K562 (cell line): Measurements from ENCODE around the gene EML3. TPM values are rescaled to one million over a fixed set of nuclear protein-coding genes. Genes with fewer than 3 reads are reported as not detected.
A peak's percentile ranks its signal among the peaks of the same experiment; 100 is the strongest.

Experiments used
- BRCA1 ChIP-seq, 2 experiments: fragments of 450-650 bp in 1 of 2; sonication (generic) in 1 of 2; formaldehyde crosslinking in 1 of 2; IDR thresholded peaks; 2 replicates each; pipeline versions ENCODE4 v1.5.0 to v1.6.1; 2017 to 2020; ENCODE audit warnings: mild to moderate bottlenecking in 1 of 2, missing genetic modification reagents in 1 of 2
- CTBP1 ChIP-seq: fragments of 450-650 bp; IDR thresholded peaks from 2 replicates; pipeline ENCODE4 v1.6.1; 2016; ENCODE audit warnings: borderline replicate concordance
- E4F1 ChIP-seq: fragments of 250-450 bp; sonication (Bioruptor Pico); IDR thresholded peaks from 2 replicates; pipeline ENCODE4 v1.5.0; 2021; ENCODE audit warnings: mild to moderate bottlenecking, borderline replicate concordance
- FOXJ2 ChIP-seq: fragments of 200-800 bp; sonication (Bioruptor generic); IDR thresholded peaks from 2 replicates; pipeline ENCODE4 v1.6.1; 2016; ENCODE audit warnings: missing genetic modification characterization, missing compliant biosample characterization
- GATA2 ChIP-seq: sonication (generic); formaldehyde crosslinking; IDR thresholded peaks from 2 replicates; pipeline ENCODE4 v1.4.0; 2020; ENCODE audit warnings: mild to moderate bottlenecking, missing genetic modification reagents
- GTF2A2 ChIP-seq: IDR thresholded peaks from 2 replicates; pipeline ENCODE4 v1.6.1; 2016; ENCODE audit warnings: mild to moderate bottlenecking, missing genetic modification characterization, missing compliant biosample characterization
- ILK ChIP-seq: fragments of 450-650 bp; IDR thresholded peaks from 2 replicates; pipeline ENCODE4 v1.6.1; 2016; ENCODE audit warnings: missing genetic modification characterization, low read depth, mild to moderate bottlenecking, missing compliant biosample characterization, moderate library complexity, borderline replicate concordance
- MEF2A ChIP-seq: IDR thresholded peaks from 2 replicates; pipeline ENCODE4 v1.6.1; 2011; ENCODE audit warnings: low read depth, mild to moderate bottlenecking, low read length, moderate library complexity; ENCODE audit not compliant: control insufficient read depth
- NR1H2 ChIP-seq: sonication (generic); formaldehyde crosslinking; IDR thresholded peaks from 2 replicates; pipeline ENCODE4 v1.4.0; 2020; ENCODE audit warnings: mild to moderate bottlenecking, missing genetic modification reagents
- NR2F6 ChIP-seq: fragments of 450-650 bp; formaldehyde crosslinking; IDR thresholded peaks from 2 replicates; pipeline ENCODE4 v1.4.0; 2020; ENCODE audit warnings: mild to moderate bottlenecking
- POLR2B ChIP-seq: fragments of 450-650 bp; IDR thresholded peaks from 2 replicates; pipeline ENCODE4 v1.6.1; 2018; ENCODE audit warnings: low read depth; ENCODE audit not compliant: partially characterized antibody
- SMARCA5 ChIP-seq: fragments of 450-650 bp; IDR thresholded peaks from 2 replicates; pipeline ENCODE4 v1.6.1; 2016
- SP2 ChIP-seq: IDR thresholded peaks from 2 replicates; pipeline ENCODE4 v1.6.1; 2011; ENCODE audit warnings: mild to moderate bottlenecking, low read depth, low read length, moderate library complexity; ENCODE audit not compliant: poor library complexity, severe bottlenecking; ENCODE audit errors: extremely low read depth
- THRB ChIP-seq: fragments of 450-650 bp; formaldehyde crosslinking; conservative IDR thresholded peaks from 2 replicates; pipeline ENCODE4 v1.4.0; 2022; ENCODE audit warnings: mild to moderate bottlenecking, missing genetic modification characterization
- ZNF175 ChIP-seq: fragments of 200-800 bp; sonication (Bioruptor generic); IDR thresholded peaks from 2 replicates; pipeline ENCODE4 v1.6.1; 2016; ENCODE audit warnings: low read depth, mild to moderate bottlenecking, missing genetic modification characterization, missing compliant biosample characterization
- ZNF217 ChIP-seq: sonication (generic); formaldehyde crosslinking; IDR thresholded peaks from 2 replicates; pipeline ENCODE4 v1.8.0; 2022; ENCODE audit warnings: mild to moderate bottlenecking, missing genetic modification reagents
- ZNF449 ChIP-seq: fragments of 250-450 bp; sonication (Bioruptor Pico); IDR thresholded peaks from 2 replicates; pipeline ENCODE4 v1.8.0; 2022; ENCODE audit warnings: moderate library complexity, mild to moderate bottlenecking, inconsistent platforms
- polyA plus RNA-seq, 8 experiments: library from polyadenylated mRNA; depleted of rRNA in 4 of 8; stranded (reverse) in 5 of 8; unstranded in 3 of 8; fragments of >200 nt; fragmentation: Nextera tagmentation in 2 of 8; fragmentation: Illumina TruSeq in 1 of 8; extraction: Ambion mirVana in 2 of 8; extraction: Trizol in 1 of 8; gene quantifications; 2 replicates each; pipeline versions ENCODE4 v1.2.1 to v1.2.3, GENCODE V29; 2011 to 2014; ENCODE audit warnings: inconsistent platforms in 1 of 8, missing spikeins in 1 of 8
- total RNA-seq, 7 experiments: library from RNA; depleted of rRNA in 6 of 7; stranded (reverse); fragments of >200 nt in 6 of 7; fragmentation: Illumina TruSeq in 2 of 7; extraction: Trizol in 2 of 7; gene quantifications; 2 replicates each; pipeline versions ENCODE4 v1.2.1 to v1.2.3, GENCODE V29; 2011 to 2021; ENCODE audit warnings: low replicate concordance in 1 of 7
- TF ChIP-seq, protein P1 (sequence below): fragments of 450-650 bp; formaldehyde crosslinking; IDR thresholded peaks from 2 replicates; pipeline ENCODE4 v1.4.0; 2020; ENCODE audit warnings: mild to moderate bottlenecking, moderate library complexity
- TF ChIP-seq, protein P2 (sequence below): sonication (generic); formaldehyde crosslinking; IDR thresholded peaks from 2 replicates; pipeline ENCODE4 v1.8.0; 2022; ENCODE audit warnings: mild to moderate bottlenecking, missing genetic modification reagents

Gene EML3
- total and polyA plus RNA-seq, 9 of the 15 experiments (the other 6 are each of a cell fraction or from before 2014, with no cell fraction given), result 0.32 to 90.5 (median 26.4) TPM

GRCh38 chr11:62591448-62592145 lies 21.0 kb downstream of the EML3 start, which contains the start of gene TUT1 (continued):
- peak; percentile 94 for TF ChIP-seq GATA2 (CRISPR knock-in tag)
- TF ChIP-seq NR2F6 (CRISPR knock-in tag), result no peak
- TF ChIP-seq ZNF175 (CRISPR knock-in tag), result no peak
- TF ChIP-seq MEF2A, result no peak
- TF ChIP-seq ILK (tag), result no peak
- TF ChIP-seq FOXJ2 (tag), result peak; percentile 68; the same call in 1 of the 2 replicates
- no peak for TF ChIP-seq SMARCA5
- TF ChIP-seq ZNF449, result no peak
- no peak for TF ChIP-seq ZNF217
- TF ChIP-seq BRCA1 (IDR thresholded peaks at IDR 0.05), result no peak
- no peak for TF ChIP-seq BRCA1 (CRISPR knock-in tag; IDR thresholded peaks at IDR 0.05)
- no peak for TF ChIP-seq THRB (CRISPR knock-in tag)
- TF ChIP-seq POLR2B, result peak; percentile 93
- TF ChIP-seq, protein P1, sequence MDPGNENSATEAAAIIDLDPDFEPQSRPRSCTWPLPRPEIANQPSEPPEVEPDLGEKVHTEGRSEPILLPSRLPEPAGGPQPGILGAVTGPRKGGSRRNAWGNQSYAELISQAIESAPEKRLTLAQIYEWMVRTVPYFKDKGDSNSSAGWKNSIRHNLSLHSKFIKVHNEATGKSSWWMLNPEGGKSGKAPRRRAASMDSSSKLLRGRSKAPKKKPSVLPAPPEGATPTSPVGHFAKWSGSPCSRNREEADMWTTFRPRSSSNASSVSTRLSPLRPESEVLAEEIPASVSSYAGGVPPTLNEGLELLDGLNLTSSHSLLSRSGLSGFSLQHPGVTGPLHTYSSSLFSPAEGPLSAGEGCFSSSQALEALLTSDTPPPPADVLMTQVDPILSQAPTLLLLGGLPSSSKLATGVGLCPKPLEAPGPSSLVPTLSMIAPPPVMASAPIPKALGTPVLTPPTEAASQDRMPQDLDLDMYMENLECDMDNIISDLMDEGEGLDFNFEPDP (CRISPR knock-in tag), result no peak
- TF ChIP-seq GTF2A2 (tag), result no peak
- TF ChIP-seq CTBP1, result peak; percentile 96
- TF ChIP-seq SP2, result no peak
- no peak for TF ChIP-seq NR1H2 (CRISPR knock-in tag)
- no peak; the same call in 1 of the 2 replicates for TF ChIP-seq E4F1
- TF ChIP-seq, protein P2, sequence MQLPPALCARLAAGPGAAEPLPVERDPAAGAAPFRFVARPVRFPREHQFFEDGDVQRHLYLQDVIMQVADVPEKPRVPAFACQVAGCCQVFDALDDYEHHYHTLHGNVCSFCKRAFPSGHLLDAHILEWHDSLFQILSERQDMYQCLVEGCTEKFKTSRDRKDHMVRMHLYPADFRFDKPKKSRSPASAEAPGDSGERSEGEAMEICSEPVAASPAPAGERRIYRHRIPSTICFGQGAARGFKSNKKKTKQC (CRISPR knock-in tag), result peak; percentile 76; the same call in 1 of the 2 replicates
